ENCODE data around the gene SMCR8.
A peak's percentile ranks its signal among the peaks of the same experiment; 100 is the strongest.
"Not testable (repeated sequence)": the region's sequence is repeated elsewhere in the genome, so short reads cannot be mapped to it uniquely, and the experiment has no call there.

The SMCR8 gene, protein sequence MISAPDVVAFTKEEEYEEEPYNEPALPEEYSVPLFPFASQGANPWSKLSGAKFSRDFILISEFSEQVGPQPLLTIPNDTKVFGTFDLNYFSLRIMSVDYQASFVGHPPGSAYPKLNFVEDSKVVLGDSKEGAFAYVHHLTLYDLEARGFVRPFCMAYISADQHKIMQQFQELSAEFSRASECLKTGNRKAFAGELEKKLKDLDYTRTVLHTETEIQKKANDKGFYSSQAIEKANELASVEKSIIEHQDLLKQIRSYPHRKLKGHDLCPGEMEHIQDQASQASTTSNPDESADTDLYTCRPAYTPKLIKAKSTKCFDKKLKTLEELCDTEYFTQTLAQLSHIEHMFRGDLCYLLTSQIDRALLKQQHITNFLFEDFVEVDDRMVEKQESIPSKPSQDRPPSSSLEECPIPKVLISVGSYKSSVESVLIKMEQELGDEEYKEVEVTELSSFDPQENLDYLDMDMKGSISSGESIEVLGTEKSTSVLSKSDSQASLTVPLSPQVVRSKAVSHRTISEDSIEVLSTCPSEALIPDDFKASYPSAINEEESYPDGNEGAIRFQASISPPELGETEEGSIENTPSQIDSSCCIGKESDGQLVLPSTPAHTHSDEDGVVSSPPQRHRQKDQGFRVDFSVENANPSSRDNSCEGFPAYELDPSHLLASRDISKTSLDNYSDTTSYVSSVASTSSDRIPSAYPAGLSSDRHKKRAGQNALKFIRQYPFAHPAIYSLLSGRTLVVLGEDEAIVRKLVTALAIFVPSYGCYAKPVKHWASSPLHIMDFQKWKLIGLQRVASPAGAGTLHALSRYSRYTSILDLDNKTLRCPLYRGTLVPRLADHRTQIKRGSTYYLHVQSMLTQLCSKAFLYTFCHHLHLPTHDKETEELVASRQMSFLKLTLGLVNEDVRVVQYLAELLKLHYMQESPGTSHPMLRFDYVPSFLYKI

DNA sequence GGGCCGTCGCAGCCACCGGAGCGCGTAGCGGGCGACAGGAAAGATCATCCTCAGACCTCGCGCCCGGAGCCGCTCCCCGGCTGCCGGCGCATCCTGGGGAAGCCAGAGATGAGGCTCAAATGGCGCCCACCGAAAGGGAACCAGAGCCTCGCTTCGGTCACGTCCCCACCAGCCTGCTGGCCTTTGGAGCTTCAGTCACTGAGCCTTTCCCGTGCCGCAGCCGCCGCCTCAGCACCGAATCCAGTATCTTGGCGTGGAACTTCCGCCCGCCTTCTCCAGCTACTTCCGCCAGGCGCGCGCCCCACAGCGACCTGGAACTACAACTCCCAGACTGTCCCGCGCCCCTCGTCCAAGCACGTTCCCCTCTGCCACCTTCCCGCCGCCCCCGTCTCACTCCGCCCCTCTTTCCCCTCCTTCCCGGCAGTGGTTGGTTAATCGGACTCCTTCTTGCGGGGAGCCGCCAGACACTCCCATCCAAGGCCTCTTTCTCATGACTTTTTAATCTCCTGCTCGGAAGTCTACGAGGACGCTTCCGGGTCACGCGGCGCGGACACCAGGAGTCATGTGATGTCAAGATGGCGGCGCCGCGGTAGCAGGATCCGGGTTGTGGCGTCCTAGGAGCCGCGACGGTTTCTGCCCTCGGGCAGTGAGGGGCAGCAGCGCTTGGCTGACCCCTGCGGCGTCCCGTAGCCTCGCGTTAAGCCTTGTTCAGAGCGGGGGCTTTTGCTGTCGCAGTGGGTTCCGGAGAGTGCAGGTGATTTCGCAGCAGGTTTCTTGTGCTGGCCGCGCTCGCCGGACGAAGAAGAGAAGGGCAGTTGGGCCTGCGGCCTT lies at the start of gene SMCR8, which contains the start of gene TOP3A:
TSS of gene SMCR8 (plus strand) at position 563 of the 831 bp plus-strand sequence. CDS start 497 bp downstream, outside the sequence.
TSS of gene TOP3A (minus strand) at position 264 of the 831 bp plus-strand sequence. CDS start at position 48, 216 bp downstream.
- peak; percentile 95 for DNase-seq (ENCODE audit: low read depth)

DNA sequence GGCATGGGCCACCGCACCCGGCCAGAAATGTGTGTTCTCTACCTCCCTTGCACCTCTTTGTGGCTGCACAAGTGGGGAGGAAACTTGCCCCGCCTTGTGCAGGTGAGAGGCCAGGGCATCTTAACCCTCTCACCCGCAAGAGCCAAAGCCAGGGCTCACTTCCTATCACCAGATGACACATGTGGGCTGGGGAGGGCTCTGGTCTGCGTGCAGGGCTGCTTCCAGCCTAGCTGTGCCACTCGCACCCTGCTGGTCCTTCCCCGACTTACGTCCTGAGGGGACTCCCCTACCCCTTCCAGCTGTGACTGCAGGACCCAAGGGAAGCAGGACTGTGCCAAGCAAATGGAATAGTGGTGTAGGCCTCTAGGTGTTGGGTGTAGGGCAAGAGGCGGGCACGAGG lies 47.7 kb upstream of the SMCR8 start:
- no peak for DNase-seq (ENCODE audit: low read depth)

DNA sequence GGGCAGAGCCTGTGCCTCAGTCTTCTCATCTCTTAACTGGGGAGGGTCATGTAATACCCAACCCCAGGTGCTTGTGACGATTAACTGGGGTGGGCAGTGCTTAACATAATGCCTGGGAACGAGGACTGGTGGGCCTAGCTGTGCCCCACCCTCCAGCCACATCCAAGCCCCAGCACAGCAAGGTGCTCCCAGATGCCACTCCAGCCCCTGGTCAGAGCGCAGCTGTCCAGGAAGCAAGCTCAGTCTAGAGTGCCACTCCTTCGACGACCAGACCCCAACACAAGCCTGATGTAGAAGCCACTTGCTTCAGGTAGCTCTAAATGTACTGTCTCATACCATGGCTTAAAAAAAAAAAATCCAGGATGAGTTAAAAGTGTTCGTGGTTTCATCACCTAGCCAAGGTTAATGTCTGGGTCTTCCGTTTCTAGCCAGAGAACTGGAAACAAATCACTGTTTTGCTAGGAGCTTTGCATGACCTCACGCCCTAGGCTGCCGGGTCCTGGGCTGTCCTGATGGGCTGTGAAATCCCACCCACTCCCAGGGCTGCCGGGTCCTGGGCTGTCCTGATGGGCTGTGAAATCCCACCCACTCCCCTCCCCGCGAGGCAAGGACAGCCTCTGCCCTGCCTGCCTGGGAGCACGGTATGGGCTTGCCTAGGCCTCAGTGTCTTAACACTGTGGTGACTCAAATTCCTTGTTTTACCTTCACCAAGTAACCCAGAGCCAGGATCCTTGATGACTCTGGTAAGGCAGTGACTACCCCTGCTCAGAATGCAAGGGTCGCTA lies 47.0 kb upstream of the SMCR8 start:
- no peak for DNase-seq (ENCODE audit: low read depth)

DNA sequence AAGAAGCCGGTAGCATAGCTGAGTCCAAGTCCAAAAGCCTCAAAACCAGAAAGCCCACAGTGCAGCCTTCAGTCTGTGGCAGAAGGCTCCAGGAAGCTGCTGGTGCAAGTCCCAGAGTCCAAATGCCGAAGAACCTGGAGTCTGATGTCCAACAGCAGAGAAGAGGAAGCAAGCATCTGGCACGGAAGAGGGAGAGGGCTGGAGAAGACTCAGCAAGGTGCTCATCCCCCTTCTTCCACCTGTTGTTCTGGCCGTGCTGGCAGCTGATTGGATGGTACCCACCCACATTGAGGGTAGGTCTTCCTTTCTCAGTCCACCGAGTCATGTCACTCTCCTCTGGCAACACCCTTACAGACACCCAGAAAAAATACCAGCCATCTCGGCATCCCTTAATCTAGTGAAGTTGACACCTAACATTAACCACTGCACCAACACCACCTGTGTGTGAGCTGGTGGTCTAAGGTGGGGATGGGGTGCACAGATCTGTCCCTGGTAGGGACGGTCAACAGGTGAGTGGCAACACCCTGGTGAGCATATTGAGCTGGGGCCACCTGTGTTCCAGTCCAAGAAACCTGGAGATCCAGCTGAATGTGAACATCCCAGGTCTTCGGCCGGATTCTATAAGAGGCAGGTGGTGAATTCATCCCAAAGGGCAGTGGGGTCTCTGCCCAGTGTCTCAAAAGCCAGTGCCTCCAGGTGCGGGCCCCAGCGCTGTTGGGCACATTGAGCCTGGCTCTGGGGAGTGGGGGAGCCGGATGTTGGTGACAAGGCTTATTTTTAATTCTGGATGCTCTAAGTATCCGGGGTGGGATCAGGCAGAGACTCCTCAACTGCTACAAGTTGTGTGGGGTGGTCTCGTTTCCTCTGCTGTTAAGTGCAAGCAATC lies 44.8 kb upstream of the SMCR8 start:
- no peak for DNase-seq (ENCODE audit: low read depth)

DNA sequence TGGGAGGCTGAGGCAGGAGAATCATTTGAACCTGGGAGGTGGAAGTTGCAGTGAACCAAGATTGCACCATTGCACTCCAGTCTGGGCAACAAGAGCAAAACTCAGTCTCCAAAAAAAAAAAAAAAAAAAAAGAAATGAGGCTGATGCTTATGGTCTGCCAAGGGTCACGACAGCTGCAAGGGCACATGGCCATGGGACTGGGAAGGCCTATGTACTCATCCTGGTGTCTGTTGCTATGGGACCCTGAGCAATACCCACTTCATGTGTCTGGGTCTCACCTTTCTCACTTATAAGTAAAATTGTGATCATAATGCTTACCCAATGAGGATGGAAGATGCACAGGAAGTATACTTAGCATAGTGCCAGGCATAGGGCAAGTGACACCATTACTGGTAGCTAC lies 38.0 kb upstream of the SMCR8 start:
- DNase-seq (ENCODE audit: low read depth): no peak

DNA sequence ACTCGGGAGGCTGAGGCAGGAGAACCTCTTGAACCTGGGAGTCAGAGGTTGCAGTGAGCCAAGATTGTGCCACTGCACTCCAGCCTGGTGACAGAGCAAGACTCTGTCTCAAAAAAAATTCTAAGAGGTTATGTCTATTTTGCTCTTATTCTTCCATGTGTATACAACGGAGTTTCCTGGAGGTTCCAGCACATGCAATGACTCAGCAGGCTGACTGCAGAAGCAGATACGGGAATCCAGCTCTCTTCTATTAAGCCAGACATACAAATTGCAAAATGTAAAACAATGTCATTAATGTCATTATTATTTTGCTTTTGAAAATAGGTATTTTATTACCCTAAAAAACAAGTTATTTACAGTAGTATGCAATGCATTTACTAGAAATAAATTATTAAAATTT lies 36.2 kb upstream of the SMCR8 start:
- DNase-seq (ENCODE audit: low read depth): no peak

DNA sequence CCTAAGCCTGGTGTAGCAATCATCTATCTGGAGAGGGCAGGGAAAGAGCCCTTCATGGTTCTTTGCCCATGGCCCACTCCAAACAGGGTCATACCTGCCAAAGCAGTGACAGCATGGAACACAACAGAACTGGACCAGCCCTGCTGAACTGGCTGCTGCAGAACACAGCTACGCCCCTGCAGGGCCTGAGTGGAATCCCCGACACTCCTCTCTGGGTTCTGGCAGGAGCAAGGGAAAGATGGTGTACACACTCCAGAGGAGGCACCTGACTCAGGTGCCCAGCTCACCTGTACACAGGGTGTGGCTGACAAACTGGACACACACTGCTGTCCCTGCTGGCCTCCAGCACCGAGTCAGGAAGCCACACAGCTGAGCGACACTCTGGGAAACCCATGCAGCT lies 34.8 kb upstream of the SMCR8 start:
- no peak for DNase-seq (ENCODE audit: low read depth)

DNA sequence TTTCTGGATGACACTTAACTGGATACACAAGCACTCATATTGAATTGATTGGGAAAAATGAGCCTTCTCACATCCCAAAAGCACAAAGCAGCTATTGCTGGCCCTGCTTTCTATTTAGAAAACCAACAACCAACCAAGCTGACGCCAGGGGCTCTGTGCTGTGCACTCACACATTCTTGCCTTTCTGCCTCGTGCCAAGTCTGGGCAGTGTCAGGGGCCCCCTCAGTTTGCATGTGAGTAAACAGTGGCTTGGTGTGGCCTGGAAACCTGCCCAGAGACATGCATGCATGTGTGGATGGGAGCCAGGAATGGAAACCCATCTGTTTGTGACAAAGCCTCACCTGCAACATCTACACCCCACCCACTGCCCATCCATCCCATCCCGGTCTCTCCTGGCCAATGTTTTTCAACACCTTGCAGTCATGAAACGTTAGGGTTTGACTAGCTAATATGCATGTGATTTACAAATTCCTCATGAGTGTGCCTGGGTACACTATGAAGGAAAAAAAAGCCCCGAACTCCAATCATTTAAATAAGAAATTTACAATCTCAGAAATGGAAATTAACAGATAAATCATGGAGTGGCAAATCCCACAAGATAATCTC lies 34.2 kb upstream of the SMCR8 start:
- DNase-seq (ENCODE audit: low read depth): no peak

DNA sequence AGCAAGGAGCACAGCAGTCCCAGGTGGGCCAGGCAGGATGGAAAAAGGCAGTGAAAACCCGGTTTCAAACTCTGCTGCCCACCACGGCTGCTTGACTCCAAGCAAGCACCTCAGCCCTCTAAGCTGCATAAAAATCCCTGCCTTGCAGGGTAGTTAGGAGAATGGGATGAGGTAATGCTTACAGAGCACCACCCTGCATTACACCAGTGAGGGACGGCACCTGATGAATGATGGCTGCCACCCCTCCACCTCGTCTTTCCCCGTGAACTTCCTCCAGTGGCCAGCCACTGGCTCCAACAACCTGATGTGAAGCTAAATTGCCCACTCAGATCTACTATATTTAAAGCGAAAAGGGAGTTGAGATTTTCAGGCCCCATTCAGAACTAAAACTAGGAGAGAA lies 33.3 kb upstream of the SMCR8 start:
- DNase-seq (ENCODE audit: low read depth): no peak

DNA sequence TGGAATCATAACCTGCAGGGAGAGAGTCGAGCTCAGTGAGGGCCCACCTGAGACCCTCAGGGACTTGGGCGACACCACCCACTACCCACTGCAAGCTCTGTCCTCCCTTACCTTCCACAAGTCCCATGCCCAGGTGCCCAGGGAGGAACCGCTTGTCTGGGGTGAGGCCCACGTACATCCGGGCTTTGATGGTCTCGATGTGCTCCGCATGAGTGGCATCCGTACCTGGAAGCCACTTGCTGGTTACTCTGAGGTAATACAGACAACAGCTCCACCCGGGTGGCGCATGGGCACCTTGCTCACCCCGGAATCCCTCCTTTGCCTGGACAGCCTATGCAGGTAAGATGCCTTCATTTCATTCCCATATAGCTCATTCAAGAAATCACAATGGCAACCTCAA lies 29.8 kb upstream of the SMCR8 start:
- no peak for DNase-seq (ENCODE audit: low read depth)

DNA sequence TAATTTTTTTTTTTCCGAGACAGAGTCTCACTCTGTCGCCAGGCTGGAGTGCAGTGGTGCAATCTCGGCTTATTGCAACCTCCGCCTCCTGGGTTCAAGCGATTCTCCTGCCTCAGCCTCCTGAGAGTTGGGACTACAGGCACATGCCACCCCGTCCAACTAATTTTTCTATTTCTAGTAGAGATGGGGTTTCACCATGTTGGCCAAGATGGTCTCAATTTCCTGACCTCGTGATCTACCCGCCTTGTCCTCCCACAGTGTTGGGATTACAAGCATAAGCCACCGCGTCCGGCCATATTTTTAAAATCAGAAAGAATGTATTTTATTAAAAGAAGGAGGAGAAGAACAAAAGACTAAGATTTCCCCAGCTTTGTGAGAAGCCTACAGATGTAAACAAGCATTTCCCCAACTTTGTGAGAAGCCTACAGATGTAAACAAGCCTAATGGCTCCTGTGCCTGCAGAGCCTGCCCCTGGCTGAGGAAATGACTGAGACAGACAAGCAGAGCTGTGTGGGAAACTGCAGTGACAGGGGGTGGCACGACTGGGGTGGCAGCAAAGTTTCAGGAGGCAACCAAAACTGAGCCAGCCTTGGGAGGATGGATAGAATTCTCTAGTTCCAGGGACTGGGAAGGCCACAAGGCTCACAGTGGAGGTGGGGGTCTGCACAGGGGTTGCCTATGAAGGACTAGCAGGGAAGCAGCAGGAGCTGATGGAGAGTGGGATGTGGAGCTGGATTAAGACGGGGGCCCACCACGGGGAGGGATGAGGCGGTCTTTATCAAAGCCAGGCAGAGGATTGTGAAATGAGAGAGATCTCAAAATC lies 23.2 kb upstream of the SMCR8 start:
- no peak for DNase-seq (ENCODE audit: low read depth)

DNA sequence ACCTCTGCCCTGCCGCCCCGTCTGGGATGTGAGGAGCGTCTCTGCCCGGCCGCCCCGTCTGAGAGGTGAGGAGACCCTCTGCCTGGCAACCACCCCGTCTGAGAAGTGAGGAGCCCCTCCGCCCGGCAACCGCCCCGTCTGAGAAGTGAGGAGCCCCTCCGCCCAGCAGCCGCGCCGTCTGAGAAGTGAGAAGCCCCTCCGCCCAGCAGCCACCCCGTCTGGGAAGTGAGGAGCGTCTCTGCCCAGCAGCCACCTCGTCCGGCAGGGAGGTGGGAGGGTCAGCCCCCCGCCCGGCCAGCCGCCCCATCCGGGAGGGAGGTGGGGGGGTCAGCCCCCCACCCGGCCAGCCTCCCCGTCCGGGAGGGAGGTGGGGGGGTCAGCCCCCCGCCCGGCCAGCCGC lies 17.0 kb upstream of the SMCR8 start:
- not testable (repeated sequence) for DNase-seq (ENCODE audit: low read depth)

DNA sequence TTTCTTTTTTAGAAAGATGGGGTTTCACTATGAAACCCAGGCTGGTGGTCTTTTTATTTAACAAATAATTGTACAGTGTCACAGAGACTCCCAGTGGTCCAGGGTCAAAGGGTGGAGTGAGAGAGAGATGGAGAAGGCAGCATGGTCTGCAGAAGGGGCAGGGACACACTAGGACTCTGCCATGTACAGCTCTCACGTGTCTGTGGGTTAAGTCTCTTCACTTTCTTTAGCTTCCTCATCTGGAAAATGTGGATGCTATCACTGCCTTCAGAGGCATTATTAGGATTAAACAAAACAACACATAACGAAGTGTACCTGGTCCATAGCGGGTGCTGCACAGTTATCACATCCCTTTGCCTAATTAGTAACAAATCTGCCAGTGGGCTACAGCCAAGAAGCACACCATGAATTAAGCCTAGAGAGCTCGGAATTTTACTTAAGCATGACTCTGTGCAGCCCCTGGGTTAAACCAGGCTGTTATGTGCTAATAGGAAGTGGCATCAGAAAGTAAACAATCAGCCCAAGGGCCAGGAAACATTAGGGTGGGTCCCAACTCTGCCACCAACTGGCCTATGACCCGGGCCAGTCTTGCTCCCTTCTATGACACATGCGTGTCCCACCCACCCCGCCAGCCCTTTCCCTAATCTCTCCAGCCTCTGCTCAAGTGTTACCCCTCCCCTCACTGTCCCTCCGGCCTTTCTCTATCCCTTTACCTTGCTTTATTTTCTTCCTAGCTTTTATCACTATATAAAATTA lies 14.2 kb upstream of the SMCR8 start:
- DNase-seq (ENCODE audit: low read depth): no peak

DNA sequence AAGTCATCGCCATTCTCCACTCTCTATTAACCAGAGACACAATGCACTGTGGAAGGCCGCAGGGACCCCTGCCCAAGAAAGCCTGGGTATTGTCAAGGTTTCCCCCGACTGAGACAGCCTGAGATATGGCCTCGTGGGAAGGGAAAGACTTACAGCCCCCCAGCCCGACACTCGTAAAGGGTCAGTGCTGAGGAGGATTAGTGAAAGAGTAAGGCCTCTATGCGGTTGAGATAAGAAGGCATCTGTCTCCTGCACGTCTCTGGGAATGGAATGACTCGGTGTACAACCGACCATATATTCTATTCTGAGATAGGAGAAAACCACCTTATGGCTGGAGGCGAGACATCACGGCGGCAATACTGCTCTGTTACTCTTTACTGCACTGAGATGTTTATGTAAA lies 11.9 kb upstream of the SMCR8 start:
- not testable (repeated sequence) for DNase-seq (ENCODE audit: low read depth)

DNA sequence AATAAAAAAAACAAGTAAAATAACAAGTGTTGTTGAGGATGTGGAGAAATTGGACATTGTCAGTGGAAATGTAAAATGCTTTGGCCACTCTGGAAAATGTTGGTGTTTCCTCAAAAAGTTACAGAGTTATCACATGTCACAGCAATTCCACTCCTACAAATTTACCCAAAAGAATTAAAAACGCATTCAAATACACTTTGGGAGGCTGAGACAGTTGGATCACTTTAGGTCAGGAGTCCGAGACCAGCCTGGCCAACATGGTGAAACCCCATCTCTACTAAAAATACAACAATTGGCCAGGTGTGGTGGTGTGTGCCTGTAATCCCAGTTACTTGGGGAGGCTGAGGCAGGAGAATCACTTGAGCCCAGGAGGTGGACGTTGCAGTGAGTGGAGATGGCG lies 5.9 kb upstream of the SMCR8 start:
- no peak for DNase-seq (ENCODE audit: low read depth)

DNA sequence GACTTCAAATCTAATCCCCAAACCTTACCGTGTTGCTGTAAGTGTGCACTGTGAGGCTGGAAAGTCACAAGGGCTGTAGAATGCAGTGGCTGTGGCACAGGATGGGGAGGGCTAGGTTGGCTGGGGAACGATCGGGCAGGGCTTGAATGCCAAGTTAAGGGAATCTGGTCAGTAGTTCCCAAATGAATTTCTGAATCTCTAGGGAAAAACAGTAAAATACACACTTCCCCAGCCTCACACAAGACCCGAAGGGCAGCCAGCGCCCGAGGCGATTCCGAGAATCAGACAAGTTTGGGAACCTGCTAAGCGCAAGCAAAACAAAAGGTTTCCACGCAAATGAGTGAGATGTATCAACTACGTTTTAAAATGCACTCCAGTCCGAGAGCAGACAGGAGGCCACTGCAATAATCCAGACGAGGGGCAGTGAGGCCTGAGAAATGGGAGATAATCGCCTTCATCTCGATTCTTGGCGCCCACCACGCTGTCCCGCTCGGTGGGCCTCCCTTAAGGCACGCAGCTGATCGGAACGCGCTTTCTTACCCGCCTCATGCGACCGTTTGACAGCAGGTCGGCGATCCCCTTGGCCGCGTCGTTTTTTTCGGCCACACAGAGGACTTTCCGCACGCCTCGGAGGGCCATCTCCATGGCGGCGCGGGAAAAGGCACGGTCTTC lies 898 bp upstream of the SMCR8 start:
- no peak for DNase-seq (ENCODE audit: low read depth)

DNA sequence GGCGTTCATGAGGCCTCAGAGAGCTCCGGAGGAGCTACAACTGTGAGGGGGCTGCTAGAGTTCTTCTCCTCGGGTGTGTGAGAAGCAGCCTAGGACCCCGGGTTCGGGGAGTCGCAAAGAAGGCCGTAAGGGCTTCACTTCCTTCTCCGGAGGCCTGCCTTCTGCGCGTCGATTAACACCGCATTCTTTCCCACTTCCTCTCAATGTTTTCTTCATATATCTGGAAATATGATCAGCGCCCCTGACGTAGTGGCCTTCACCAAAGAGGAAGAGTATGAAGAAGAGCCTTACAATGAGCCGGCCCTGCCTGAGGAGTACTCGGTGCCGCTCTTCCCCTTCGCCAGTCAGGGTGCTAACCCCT lies 449 bp downstream of the SMCR8 start:
- DNase-seq (ENCODE audit: low read depth): no peak

DNA sequence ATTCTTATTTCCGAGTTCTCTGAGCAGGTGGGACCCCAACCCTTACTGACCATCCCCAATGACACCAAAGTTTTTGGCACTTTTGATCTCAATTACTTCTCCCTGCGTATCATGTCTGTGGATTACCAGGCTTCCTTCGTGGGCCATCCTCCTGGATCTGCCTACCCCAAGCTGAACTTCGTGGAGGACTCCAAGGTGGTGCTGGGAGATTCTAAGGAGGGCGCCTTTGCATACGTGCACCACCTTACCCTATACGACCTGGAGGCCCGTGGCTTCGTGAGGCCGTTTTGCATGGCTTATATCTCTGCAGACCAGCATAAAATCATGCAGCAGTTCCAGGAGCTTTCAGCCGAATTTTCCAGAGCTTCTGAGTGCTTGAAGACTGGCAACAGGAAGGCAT lies 868 bp downstream of the SMCR8 start:
- no peak for DNase-seq (ENCODE audit: low read depth)
